Ishikawa (cell line): Measurements from ENCODE around the gene CELSR1.

ENCODE experiments used
- CEBPB ChIP-seq: IDR thresholded peaks from 2 replicates; pipeline ENCODE4 v1.6.1; 2012
- CREB1 ChIP-seq: IDR thresholded peaks from 2 replicates; pipeline ENCODE4 v1.6.1; 2012; ENCODE audit warnings: low read depth
- EGR1 ChIP-seq: IDR thresholded peaks from 2 replicates; pipeline ENCODE4 v1.6.1; 2012
- EP300 ChIP-seq: IDR thresholded peaks from 2 replicates; pipeline ENCODE4 v1.6.1; 2012; ENCODE audit warnings: borderline replicate concordance
- FOXM1 ChIP-seq: IDR thresholded peaks from 2 replicates; pipeline ENCODE4 v1.6.1; 2012; ENCODE audit warnings: low read depth, borderline replicate concordance
- NFIC ChIP-seq: IDR thresholded peaks from 2 replicates; pipeline ENCODE4 v1.6.1; 2012
- RAD21 ChIP-seq: IDR thresholded peaks from 2 replicates; pipeline ENCODE4 v1.6.1; 2012; ENCODE audit warnings: low read depth
- TAF1 ChIP-seq: IDR thresholded peaks from 2 replicates; pipeline ENCODE4 v1.6.1; 2012; ENCODE audit warnings: low read depth, mild to moderate bottlenecking
- TCF12 ChIP-seq: IDR thresholded peaks from 2 replicates; pipeline ENCODE4 v1.6.1; 2012; ENCODE audit warnings: low read depth
- TEAD4 ChIP-seq: IDR thresholded peaks from 2 replicates; pipeline ENCODE4 v1.6.1; 2012
- YY1 ChIP-seq: IDR thresholded peaks from 2 replicates; pipeline ENCODE4 v1.6.1; 2012; ENCODE audit warnings: low read depth
- ZBTB7A ChIP-seq: IDR thresholded peaks from 2 replicates; pipeline ENCODE4 v1.6.1; 2012; ENCODE audit warnings: low read depth
- TF ChIP-seq, protein P1 (sequence below): IDR thresholded peaks from 2 replicates; pipeline ENCODE4 v1.6.1; 2012
- TF ChIP-seq, protein P2 (sequence below): IDR thresholded peaks from 2 replicates; pipeline ENCODE4 v1.6.1; 2012; ENCODE audit warnings: low read depth, mild to moderate bottlenecking
- TF ChIP-seq, protein P3 (sequence below): IDR thresholded peaks from 2 replicates; pipeline ENCODE4 v1.6.1; 2012

CELSR1 gene

DNA sequence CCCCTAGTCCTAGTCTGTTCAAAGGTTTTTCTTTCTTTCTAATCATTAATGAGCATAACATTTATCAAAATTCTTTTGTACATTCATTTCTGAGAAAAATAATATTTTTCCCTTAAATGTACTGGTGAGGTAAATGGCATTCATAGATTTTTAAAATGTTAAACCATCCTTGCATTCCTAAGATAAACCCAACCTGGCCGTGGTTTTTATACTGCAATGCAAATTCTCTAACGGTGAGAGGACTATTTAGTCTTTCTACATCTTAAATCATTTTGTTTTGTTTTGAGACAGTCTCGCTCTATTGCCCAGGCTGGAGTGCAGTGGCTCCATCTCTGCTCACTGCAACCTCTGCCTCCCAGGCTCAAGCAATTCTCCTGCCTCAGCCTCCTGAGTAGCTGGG lies 161.3 kb downstream of the CELSR1 start:
- no peak for TF ChIP-seq EP300
- no peak for TF ChIP-seq CEBPB
- no peak for TF ChIP-seq EGR1
- TF ChIP-seq, protein P1, sequence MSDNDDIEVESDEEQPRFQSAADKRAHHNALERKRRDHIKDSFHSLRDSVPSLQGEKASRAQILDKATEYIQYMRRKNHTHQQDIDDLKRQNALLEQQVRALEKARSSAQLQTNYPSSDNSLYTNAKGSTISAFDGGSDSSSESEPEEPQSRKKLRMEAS = no peak
- no peak for TF ChIP-seq CREB1
- TF ChIP-seq NFIC = no peak
- TF ChIP-seq, protein P2, sequence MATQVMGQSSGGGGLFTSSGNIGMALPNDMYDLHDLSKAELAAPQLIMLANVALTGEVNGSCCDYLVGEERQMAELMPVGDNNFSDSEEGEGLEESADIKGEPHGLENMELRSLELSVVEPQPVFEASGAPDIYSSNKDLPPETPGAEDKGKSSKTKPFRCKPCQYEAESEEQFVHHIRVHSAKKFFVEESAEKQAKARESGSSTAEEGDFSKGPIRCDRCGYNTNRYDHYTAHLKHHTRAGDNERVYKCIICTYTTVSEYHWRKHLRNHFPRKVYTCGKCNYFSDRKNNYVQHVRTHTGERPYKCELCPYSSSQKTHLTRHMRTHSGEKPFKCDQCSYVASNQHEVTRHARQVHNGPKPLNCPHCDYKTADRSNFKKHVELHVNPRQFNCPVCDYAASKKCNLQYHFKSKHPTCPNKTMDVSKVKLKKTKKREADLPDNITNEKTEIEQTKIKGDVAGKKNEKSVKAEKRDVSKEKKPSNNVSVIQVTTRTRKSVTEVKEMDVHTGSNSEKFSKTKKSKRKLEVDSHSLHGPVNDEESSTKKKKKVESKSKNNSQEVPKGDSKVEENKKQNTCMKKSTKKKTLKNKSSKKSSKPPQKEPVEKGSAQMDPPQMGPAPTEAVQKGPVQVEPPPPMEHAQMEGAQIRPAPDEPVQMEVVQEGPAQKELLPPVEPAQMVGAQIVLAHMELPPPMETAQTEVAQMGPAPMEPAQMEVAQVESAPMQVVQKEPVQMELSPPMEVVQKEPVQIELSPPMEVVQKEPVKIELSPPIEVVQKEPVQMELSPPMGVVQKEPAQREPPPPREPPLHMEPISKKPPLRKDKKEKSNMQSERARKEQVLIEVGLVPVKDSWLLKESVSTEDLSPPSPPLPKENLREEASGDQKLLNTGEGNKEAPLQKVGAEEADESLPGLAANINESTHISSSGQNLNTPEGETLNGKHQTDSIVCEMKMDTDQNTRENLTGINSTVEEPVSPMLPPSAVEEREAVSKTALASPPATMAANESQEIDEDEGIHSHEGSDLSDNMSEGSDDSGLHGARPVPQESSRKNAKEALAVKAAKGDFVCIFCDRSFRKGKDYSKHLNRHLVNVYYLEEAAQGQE = no peak
- no peak for TF ChIP-seq ZBTB7A
- TF ChIP-seq YY1 = no peak
- TF ChIP-seq TCF12 = no peak
- TF ChIP-seq TEAD4 = no peak

DNA sequence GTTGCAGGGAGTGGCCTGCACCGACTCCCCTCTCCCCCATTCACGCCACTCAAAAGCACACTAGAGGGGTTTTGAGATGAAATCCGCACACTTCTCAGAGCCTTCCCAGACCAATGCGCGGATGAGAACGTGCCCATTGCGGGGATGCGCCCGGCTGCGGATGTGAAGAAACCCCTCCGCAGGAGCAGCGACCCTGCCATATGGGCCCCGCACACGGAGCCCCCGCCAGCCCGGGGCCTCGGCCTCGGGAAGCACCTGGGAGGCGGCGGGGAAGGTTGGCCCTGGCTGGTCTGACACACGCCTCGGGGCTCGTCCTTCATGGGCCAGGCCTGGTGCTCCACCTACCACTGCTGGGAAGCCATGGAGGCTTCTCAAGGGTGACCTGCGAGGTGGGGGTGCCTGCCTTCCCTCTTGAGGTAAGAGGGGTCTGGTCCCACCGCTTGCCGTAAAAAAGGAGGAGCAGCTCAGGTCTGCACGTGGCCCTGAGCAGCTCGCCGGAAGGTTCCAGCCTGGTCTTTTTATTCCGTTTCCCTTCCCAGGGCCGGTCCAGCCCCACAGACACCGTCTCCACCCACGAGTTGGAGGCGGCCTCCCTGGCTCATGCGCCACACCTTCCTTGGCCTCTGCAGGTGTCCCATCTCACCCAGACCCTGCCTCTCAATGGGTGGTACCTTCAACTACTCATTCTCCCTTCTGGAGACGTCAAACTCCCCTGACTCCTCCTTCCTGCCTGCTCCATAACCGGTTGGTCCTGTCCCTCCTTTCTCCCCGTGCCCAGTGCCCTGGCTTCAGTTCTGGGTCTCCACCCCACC lies 162.6 kb downstream of the CELSR1 start:
- TF ChIP-seq ZBTB7A (no peak), NFIC (peak; percentile 79), TEAD4 (peak; percentile 65; the same call in 1 of the 2 replicates), YY1 (peak; percentile 23; the same call in 1 of the 2 replicates), FOXM1 (peak; percentile 42; the same call in 1 of the 2 replicates), TAF1 (peak; percentile 45), TCF12 (peak; percentile 83), EGR1 (peak; percentile 83), EP300 (peak; percentile 84), CREB1 (no peak; the same call in 1 of the 2 replicates)
- TF ChIP-seq, protein P2 = no peak; the same call in 1 of the 2 replicates
- TF ChIP-seq, protein P1 = peak; percentile 97
- TF ChIP-seq, protein P3, sequence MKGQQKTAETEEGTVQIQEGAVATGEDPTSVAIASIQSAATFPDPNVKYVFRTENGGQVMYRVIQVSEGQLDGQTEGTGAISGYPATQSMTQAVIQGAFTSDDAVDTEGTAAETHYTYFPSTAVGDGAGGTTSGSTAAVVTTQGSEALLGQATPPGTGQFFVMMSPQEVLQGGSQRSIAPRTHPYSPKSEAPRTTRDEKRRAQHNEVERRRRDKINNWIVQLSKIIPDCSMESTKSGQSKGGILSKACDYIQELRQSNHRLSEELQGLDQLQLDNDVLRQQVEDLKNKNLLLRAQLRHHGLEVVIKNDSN = peak; percentile 32; the same call in 1 of the 2 replicates

DNA sequence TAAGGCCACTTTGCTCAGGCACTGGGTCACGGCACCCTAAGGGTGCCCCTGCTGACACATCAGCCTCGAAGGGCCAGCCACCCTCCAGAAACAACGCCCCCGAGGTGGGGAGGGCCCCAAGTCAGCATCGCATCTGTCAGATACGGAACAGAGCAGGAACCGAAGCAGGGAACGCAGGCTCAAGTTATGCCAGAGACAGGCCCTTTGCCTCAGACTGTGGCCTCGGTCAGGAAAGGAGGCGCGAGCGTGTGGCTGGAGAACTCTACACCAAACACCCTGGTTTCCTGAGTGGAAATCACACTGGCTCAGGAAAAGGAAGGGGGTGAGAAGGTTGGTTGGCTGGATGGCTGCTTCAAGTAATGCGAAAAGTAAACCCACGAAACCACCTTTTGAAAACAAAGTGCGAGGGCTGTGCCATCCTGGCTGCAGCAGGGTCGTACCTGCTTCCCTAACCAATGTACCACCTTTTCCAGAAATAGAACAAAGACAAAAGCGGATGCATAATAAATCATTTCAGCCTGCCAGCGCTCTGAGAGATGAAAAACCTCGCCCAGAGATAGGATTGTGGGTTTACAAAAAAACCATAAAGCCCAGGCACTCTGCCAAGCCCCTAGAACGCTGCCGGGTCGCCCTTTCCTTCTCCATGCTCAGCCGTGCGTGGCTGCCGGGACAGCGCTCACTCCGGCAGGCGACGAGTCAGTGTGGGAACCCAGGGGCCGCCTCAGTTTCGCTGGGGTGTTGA lies 163.3 kb downstream of the CELSR1 start:
- TF ChIP-seq, protein P1 = no peak
- TF ChIP-seq CREB1 = no peak
- TF ChIP-seq NFIC = peak; percentile 97
- peak; percentile 89 for TF ChIP-seq EP300
- peak; percentile 70 for TF ChIP-seq FOXM1
- TF ChIP-seq TEAD4 = peak; percentile 73
- TF ChIP-seq YY1 = no peak
- TF ChIP-seq TCF12 = peak; percentile 92; the same call in 1 of the 2 replicates
- TF ChIP-seq ZBTB7A = 0 out of 2 replicates have a peak, but pooled peaks have one; percentile 16
- no peak for TF ChIP-seq TAF1

DNA sequence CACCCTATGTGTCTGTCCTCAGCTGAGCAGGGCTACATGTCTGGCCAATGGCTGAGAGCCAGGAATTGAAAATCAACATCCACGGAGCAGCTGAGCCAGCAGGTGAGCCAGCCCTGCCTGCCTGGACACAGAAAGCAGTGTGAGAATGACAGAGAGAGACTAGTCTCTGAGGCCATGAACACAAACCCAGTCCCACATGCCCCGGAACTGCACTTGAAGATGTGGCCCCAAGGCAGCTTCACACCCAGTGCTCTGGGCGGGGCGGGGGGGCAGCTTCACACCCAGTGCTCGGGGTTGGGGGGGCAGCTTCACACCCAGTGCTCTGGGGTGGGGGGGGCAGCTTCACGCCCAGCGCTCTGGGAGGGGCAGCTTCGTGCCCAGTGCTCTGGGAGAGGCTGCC lies 164.3 kb downstream of the CELSR1 start:
- TF ChIP-seq, protein P1 = no peak
- no peak for TF ChIP-seq TEAD4
- no peak for TF ChIP-seq CREB1
- TF ChIP-seq NFIC = no peak
- TF ChIP-seq TCF12 = no peak
- TF ChIP-seq EP300 = no peak
- no peak for TF ChIP-seq CEBPB
- TF ChIP-seq TAF1 = no peak
- TF ChIP-seq YY1 = no peak
- no peak for TF ChIP-seq ZBTB7A
- TF ChIP-seq EGR1 = no peak
- TF ChIP-seq, protein P3 = no peak
- TF ChIP-seq RAD21 = no peak

DNA sequence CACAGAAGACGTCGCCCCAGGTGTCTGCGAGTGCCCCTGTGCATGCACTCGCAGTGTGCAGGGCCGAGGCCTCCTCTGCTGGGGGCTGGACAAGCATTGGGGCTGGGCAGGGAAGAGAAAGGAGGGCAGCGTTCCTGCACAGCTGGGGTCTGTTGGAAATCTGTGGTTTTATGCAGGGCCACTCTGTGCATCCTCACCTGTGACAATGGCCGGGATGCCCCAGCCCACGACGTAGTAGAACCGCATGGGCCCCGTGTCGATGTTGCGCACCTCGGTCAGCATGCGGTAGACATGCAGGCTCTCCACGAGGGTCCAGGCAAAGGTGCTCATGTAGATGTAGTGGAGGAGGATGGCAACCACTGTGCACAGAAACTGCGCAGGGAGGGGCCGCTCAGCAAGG lies 164.7 kb downstream of the CELSR1 start:
- TF ChIP-seq, protein P3 = no peak
- TF ChIP-seq EGR1 (no peak), CREB1 (no peak), ZBTB7A (no peak)
- TF ChIP-seq, protein P2 = no peak
